Testis (tissue), 3 donors: Measurements from ENCODE around the gene EIF5A2. TPM values are rescaled to one million over a fixed set of nuclear protein-coding genes. Genes with fewer than 3 reads are reported as not detected.

Source experiments
- DNase-seq: peaks from one replicate; pipeline ENCODE4 v3.0.0-alpha.2; 2019
- H3K27ac ChIP-seq, 2 donors: fragments of 200-600 bp; sonication (generic); one replicate each; pipeline ENCODE4 v1.5.1; 2019
- H3K27me3 ChIP-seq: fragments of 200-600 bp; sonication (generic); one replicate; pipeline ENCODE4 v1.5.1; 2019
- H3K36me3 ChIP-seq: fragments of 200-600 bp; sonication (generic); one replicate; pipeline ENCODE4 v1.5.1; 2017; ENCODE audit warnings: low read depth; ENCODE audit errors: missing control alignments
- H3K4me1 ChIP-seq: fragments of 200-600 bp; sonication (generic); one replicate; pipeline ENCODE4 v1.5.1; 2019
- H3K4me3 ChIP-seq, 2 donors: fragments of 200-600 bp; sonication (generic); one replicate each; pipeline ENCODE4 v1.5.1; 2017 to 2019
- H3K9me3 ChIP-seq: fragments of 200-600 bp; sonication (generic); one replicate; pipeline ENCODE4 v1.5.1; 2017
- CTCF ChIP-seq, 3 experiments: fragments of 450-650 bp in 2 of 3; fragments of 200-600 bp in 1 of 3; sonication (generic) in 1 of 3; IDR thresholded peaks; one replicate each; pipeline ENCODE4 v1.5.1; 2016 to 2019; ENCODE audit warnings: antibody characterized with exemption in 3 of 3, mild to moderate bottlenecking in 2 of 3, moderate library complexity in 1 of 3
- POLR2A ChIP-seq: fragments of 450-650 bp; IDR thresholded peaks from one replicate; pipeline ENCODE4 v1.6.1; 2017; ENCODE audit warnings: antibody characterized with exemption, mild to moderate bottlenecking, moderate library complexity
- WGBS, 2 donors: methylation state at CpG; one replicate each; pipeline ENCODE4 v1.1.5; 2018; 5-methylcytosine and 5-hydroxymethylcytosine counted together
- intact Hi-C: fragments of 100-400 bp; cut with DNase I; formaldehyde crosslinking; loops from one replicate; pipeline ENCODE4 v1.15.1; 2023; ENCODE audit warnings: low total_unique reads
- polyA plus RNA-seq: library from polyadenylated mRNA; stranded (reverse); fragments of 350-450 nt; fragmentation: Illumina TruSeq; extraction: RNeasy Lipid Tissue Mini Kit (QIAGEN cat#74804); gene quantifications from one replicate; pipeline ENCODE4 v1.2.3, GENCODE V29; 2014; ENCODE audit warnings: low read depth, low replicate concordance; ENCODE audit not compliant: insufficient read depth
- total RNA-seq, 2 donors: library from RNA; depleted of rRNA; stranded (reverse); fragments of >200 nt; gene quantifications; one replicate each; pipeline ENCODE4 v1.2.3, GENCODE V29; 2016

Gene EIF5A2
- total and polyA plus RNA-seq, 3 donors from 2014 or later: 3.6 to 60.0 (median 6.1) TPM

- Histone ChIP-seq H3K36me3 (no peaks in the 10 kb centered on the region), H3K9me3 (no peaks in the 10 kb centered on the region), H3K4me1 (peaks cover 4% of the 10 kb centered on the region), H3K27ac (peak within 1 kb of the TSS; percentile 84 to 87), H3K27me3 (no peaks in the 10 kb centered on the region), H3K4me3 (peak within 1 kb of the TSS; percentile 63 to 79)
- DNase-seq: peak; percentile 97
- WGBS, 2 donors: 1% methylated on average over 56 to 59 of the region's 59 CpGs
- no peak for TF ChIP-seq CTCF (IDR thresholded peaks at IDR 0.05)
- peak; percentile 37 for TF ChIP-seq POLR2A
- intact Hi-C loops: no loop called here
Measured at GRCh38 chr3:170869645-170870593, 38.5 kb downstream of the EIF5A2 start, which contains the start of gene RPL22L1. TSS of gene RPL22L1 (minus strand) at chr3:170870195. CDS start at chr3:170870167, 28 bp downstream.

- no peaks in the 10 kb centered on the region for H3K27me3 ChIP-seq
- peaks cover 4% of the 10 kb centered on the region for H3K4me1 ChIP-seq
- DNase-seq: no peak
- intact Hi-C loops: no loop called here
- H3K27ac ChIP-seq: peak overlapping the region; percentile 84 to 87
- TF ChIP-seq CTCF (IDR thresholded peaks at IDR 0.05): no peak
- H3K9me3 ChIP-seq: no peaks in the 10 kb centered on the region
- H3K4me3 ChIP-seq: peak overlapping the region; percentile 63 to 79
- 12% methylated on average over 2 of the region's 2 CpGs for WGBS, 2 donors
- no peaks in the 10 kb centered on the region for H3K36me3 ChIP-seq
Measured at GRCh38 chr3:170869239-170869590, 39.2 kb downstream of the EIF5A2 start.

GRCh38 chr3:170868577-170869238 is 39.7 kb downstream of the EIF5A2 start:
- peak overlapping the region in 1 of 2 donors; percentile 79 for H3K4me3 ChIP-seq
- TF ChIP-seq POLR2A: no peak
- no peak for TF ChIP-seq CTCF (IDR thresholded peaks at IDR 0.05)
- DNase-seq: no peak
- H3K27me3 ChIP-seq: no peaks in the 10 kb centered on the region
- H3K27ac ChIP-seq: peak overlapping the region in 1 of 2 donors; percentile 87
- H3K36me3 ChIP-seq: no peaks in the 10 kb centered on the region
- intact Hi-C loops: no loop called here
- H3K9me3 ChIP-seq: no peaks in the 10 kb centered on the region
- 70 to 78% methylated on average over 9 of the region's 9 CpGs for WGBS, 2 donors
- peaks cover 4% of the 10 kb centered on the region for H3K4me1 ChIP-seq

- WGBS, 2 donors: 49 to 62% methylated on average over 1 of the region's 1 CpG
- no peak for DNase-seq
- Histone ChIP-seq H3K27ac (no peak overlapping the region), H3K36me3 (no peaks in the 10 kb centered on the region), H3K27me3 (no peaks in the 10 kb centered on the region), H3K4me3 (no peak overlapping the region), H3K4me1 (peaks cover 4% of the 10 kb centered on the region), H3K9me3 (no peaks in the 10 kb centered on the region)
- intact Hi-C loops: no loop called here
- TF ChIP-seq CTCF (IDR thresholded peaks at IDR 0.05) (no peak), POLR2A (no peak)
Measured at GRCh38 chr3:170867143-170867937, 41.1 kb downstream of the EIF5A2 start.
